Measurements from ENCODE around the gene F8. TPM values are rescaled to one million over a fixed set of nuclear protein-coding genes. Genes with fewer than 3 reads are reported as not detected.

F8 gene
- total RNA-seq, 1 donor from 2014 or later: 1.3 TPM

- H3K9me3 Mint-ChIP-seq: no peaks in the 10 kb centered on the region
- no peak for TF ChIP-seq CTCF (conservative IDR thresholded peaks at IDR 0.05)
Measured at GRCh38 chrX:155028877-155029291, 6.4 kb upstream of the F8 start.

DNA sequence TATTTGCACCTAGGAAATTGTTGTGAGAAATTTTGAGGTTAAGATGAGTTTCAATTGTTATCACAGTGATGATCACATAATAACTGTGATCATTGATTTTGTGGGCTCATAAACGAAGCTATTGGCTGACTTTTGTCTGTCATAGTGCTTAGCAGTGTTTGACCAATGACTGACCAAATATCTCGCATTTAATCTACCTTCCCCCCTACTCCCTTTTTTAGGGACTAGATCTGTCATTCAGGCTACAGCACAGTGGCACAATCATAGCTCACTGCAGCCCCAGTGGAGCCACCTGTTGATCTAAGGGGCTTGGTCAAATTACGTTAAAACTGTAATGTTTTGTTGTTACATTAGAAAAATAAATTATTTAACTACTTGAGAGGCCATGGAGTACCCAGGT, 5.6 kb upstream of the F8 start:
- H3K36me3 Mint-ChIP-seq: no peaks in the 10 kb centered on the region
- peaks cover 5% of the 10 kb centered on the region for H3K4me1 Mint-ChIP-seq (ENCODE audit: unreplicated experiment)
- no peak for DNase-seq (ENCODE audit: extremely low spot score, unreplicated experiment)
- H3K27me3 Mint-ChIP-seq: no peaks in the 10 kb centered on the region
- no peak for TF ChIP-seq CTCF (conservative IDR thresholded peaks at IDR 0.05)
- peak overlapping the region; percentile 95 for H3K27ac Mint-ChIP-seq
- no peaks in the 10 kb centered on the region for H3K9me3 Mint-ChIP-seq
- peak overlapping the region; percentile 91 for H3K4me3 Mint-ChIP-seq

More at GRCh38 chrX:155028877-155029291, 6.4 kb upstream of the F8 start:
- DNase-seq (ENCODE audit: extremely low spot score, unreplicated experiment): no peak
- no peaks in the 10 kb centered on the region for H3K36me3 Mint-ChIP-seq
- H3K4me1 Mint-ChIP-seq (ENCODE audit: unreplicated experiment): peaks cover 5% of the 10 kb centered on the region
- peak overlapping the region; percentile 95 for H3K27ac Mint-ChIP-seq
- H3K4me3 Mint-ChIP-seq: peak overlapping the region; percentile 91
- H3K27me3 Mint-ChIP-seq: no peaks in the 10 kb centered on the region

- Mint-ChIP-seq H3K36me3 (no peaks in the 10 kb centered on the region), H3K27me3 (no peaks in the 10 kb centered on the region), H3K4me3 (peak overlapping the region; percentile 91), H3K9me3 (no peaks in the 10 kb centered on the region), H3K27ac (peak overlapping the region; percentile 95), H3K4me1 (ENCODE audit: unreplicated experiment) (peaks cover 5% of the 10 kb centered on the region)
- TF ChIP-seq CTCF (conservative IDR thresholded peaks at IDR 0.05): no peak
- DNase-seq (ENCODE audit: extremely low spot score, unreplicated experiment): no peak
Measured at GRCh38 chrX:155027509-155028066, 5.1 kb upstream of the F8 start.

DNA sequence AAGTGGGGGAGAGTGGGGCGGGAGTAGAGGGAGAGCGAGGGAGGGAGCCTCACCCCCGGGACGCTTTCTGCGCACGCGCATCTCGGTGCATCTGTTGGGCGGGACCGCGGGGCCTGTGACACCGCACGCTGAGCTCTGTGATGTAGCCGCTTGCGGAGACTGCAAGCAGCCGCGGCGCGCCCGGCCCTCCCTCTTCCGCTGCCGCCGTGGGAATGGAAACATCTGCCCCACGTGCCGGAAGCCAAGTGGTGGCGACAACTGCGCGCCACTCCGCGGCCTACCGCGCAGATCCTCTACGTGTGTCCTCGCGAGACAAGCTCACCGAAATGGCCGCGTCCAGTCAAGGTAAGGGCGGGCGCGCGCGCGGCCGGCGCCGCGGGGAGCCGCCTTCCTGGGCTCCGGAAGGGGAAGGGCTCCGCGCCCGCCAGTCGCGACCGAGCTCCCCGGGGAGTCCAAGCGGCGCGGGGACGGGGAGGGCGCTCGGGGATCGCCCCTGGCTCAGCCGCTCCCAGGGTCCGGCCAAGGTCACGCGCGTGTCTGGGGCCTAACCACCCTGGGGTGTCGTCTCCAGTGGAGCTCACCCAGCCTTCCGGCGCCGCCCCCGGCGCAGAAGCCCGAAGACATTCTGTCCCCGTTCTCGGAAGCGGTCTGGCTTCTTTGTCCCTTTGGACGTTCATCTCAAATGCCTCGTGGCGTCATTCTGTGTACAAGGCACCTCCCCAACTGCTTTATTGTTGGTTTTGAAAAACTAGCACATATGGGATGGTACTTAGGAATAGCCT, 4.4 kb upstream of the F8 start, which contains the start of gene FUNDC2:
FUNDC2 (plus strand) TSS at position 118 of the 782 bp plus-strand sequence; CDS start at position 213, 95 bp downstream.
- no peaks in the 10 kb centered on the region for H3K9me3 Mint-ChIP-seq
- H3K4me1 Mint-ChIP-seq (ENCODE audit: unreplicated experiment): peaks cover 5% of the 10 kb centered on the region
- H3K36me3 Mint-ChIP-seq: no peaks in the 10 kb centered on the region
- peak within 1 kb of the TSS; percentile 95 for H3K27ac Mint-ChIP-seq
- DNase-seq (ENCODE audit: extremely low spot score, unreplicated experiment): peak; percentile 92
- H3K4me3 Mint-ChIP-seq: peak within 1 kb of the TSS; percentile 91
- TF ChIP-seq CTCF (conservative IDR thresholded peaks at IDR 0.05): no peak
- no peaks in the 10 kb centered on the region for H3K27me3 Mint-ChIP-seq

DNA sequence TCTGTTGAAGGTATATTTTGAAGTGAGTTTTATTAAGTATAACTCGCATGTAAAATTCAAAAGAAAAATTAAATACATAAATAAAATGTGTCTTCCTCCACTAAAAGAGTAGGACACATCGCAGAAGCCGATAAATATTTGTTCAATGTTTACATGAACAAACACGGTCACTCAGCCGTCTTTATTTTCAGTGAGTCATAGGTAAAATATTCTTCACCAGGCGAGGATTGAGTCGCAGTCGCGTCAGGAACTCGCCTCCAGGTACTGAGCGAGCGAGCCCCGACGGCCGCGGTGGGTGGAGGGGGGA, 3.9 kb upstream of the F8 start:
- TF ChIP-seq CTCF (conservative IDR thresholded peaks at IDR 0.05): no peak
- H3K9me3 Mint-ChIP-seq: no peaks in the 10 kb centered on the region
- H3K4me1 Mint-ChIP-seq (ENCODE audit: unreplicated experiment): peaks cover 5% of the 10 kb centered on the region
- peak overlapping the region; percentile 87 for H3K4me3 Mint-ChIP-seq
- DNase-seq (ENCODE audit: extremely low spot score, unreplicated experiment): no peak
- peak overlapping the region; percentile 95 for H3K27ac Mint-ChIP-seq
- H3K36me3 Mint-ChIP-seq: no peaks in the 10 kb centered on the region
- H3K27me3 Mint-ChIP-seq: no peaks in the 10 kb centered on the region
